Nephron progenitor cell (in vitro differentiated cells): ENCODE data around the gene SLC2A2.

ENCODE experiments used
- DNase-seq: peaks from one replicate; pipeline ENCODE4 v3.0.0; 2021
- H3K27ac Mint-ChIP-seq: 2 replicates; pipeline ENCODE4 v1.8.0; 2021; ENCODE audit warnings: mild to moderate bottlenecking, moderate library complexity, mixed read lengths
- H3K27me3 Mint-ChIP-seq: 2 replicates; pipeline ENCODE4 v1.8.0; 2021; ENCODE audit warnings: mild to moderate bottlenecking, low read depth, mixed read lengths; ENCODE audit not compliant: poor library complexity
- H3K36me3 Mint-ChIP-seq: 2 replicates; pipeline ENCODE4 v1.8.0; 2021; ENCODE audit warnings: low read depth, mixed read lengths
- H3K4me1 Mint-ChIP-seq: 2 replicates; pipeline ENCODE4 v1.8.0; 2021; ENCODE audit warnings: mixed read lengths
- H3K4me3 Mint-ChIP-seq: 2 replicates; pipeline ENCODE4 v1.8.0; 2021; ENCODE audit warnings: mild to moderate bottlenecking, moderate library complexity, mixed read lengths
- H3K9me3 Mint-ChIP-seq: 2 replicates; pipeline ENCODE4 v1.8.0; 2021; ENCODE audit warnings: mild to moderate bottlenecking, moderate library complexity, mixed read lengths
- CTCF ChIP-seq: fragments of 200-600 bp; sonication (generic); IDR thresholded peaks from 2 replicates; pipeline ENCODE4 v1.5.0; 2021; ENCODE audit warnings: antibody characterized with exemption

Gene SLC2A2

GRCh38 chr3:170991664-170992063 lies 34.9 kb downstream of the SLC2A2 start:
- Mint-ChIP-seq H3K27me3 (no peaks in the 10 kb centered on the region), H3K36me3 (no peaks in the 10 kb centered on the region), H3K4me1 (no peaks in the 10 kb centered on the region), H3K4me3 (no peak overlapping the region), H3K9me3 (no peaks in the 10 kb centered on the region), H3K27ac (no peak overlapping the region)
- no peak for TF ChIP-seq CTCF
- no peak for DNase-seq

- no peaks in the 10 kb centered on the region for H3K4me1 Mint-ChIP-seq
- H3K4me3 Mint-ChIP-seq, result no peak overlapping the region
- H3K9me3 Mint-ChIP-seq, result peaks cover 11% of the 10 kb centered on the region
- no peaks in the 10 kb centered on the region for H3K36me3 Mint-ChIP-seq
- no peak overlapping the region for H3K27ac Mint-ChIP-seq
- H3K27me3 Mint-ChIP-seq, result no peaks in the 10 kb centered on the region
- TF ChIP-seq CTCF, result no peak
- DNase-seq, result no peak
These were observed 37.3 kb downstream of the SLC2A2 start for GRCh38 chr3:170989100-170989648.

- Mint-ChIP-seq H3K36me3 (no peaks in the 10 kb centered on the region), H3K4me1 (no peaks in the 10 kb centered on the region), H3K9me3 (peaks cover 18% of the 10 kb centered on the region), H3K4me3 (no peak overlapping the region), H3K27ac (no peak overlapping the region), H3K27me3 (no peaks in the 10 kb centered on the region)
- no peak for DNase-seq
- TF ChIP-seq CTCF, result no peak
These were observed 38.1 kb downstream of the SLC2A2 start for GRCh38 chr3:170988378-170988777.

DNA sequence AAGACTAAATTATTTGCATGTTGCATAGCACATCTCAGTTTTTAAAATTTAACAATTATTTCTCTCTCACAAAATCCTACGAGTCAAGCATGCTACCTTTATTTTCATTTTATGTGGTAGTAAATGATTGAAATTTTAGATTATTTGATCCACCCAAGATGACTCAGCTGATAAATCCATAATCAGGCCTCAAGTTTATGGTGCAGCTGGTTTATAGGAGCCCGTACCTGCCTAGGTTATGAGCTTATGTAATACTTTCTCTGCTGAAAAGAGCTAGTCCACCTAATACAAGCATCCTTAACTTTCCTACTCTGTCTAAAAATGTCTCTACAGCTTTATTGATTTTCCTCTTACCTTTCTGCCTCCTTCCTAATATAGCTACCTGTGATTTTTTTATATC lies 41.2 kb downstream of the SLC2A2 start:
- Mint-ChIP-seq H3K4me1 (no peaks in the 10 kb centered on the region), H3K27ac (no peak overlapping the region), H3K9me3 (peaks cover 20% of the 10 kb centered on the region), H3K4me3 (no peak overlapping the region), H3K27me3 (no peaks in the 10 kb centered on the region), H3K36me3 (no peaks in the 10 kb centered on the region)
- no peak for TF ChIP-seq CTCF
- DNase-seq, result no peak

- TF ChIP-seq CTCF, result no peak
- no peaks in the 10 kb centered on the region for H3K4me1 Mint-ChIP-seq
- H3K9me3 Mint-ChIP-seq, result peaks cover 20% of the 10 kb centered on the region
- no peak for DNase-seq
- H3K27me3 Mint-ChIP-seq, result no peaks in the 10 kb centered on the region
- no peak overlapping the region for H3K4me3 Mint-ChIP-seq
- H3K36me3 Mint-ChIP-seq, result no peaks in the 10 kb centered on the region
- H3K27ac Mint-ChIP-seq, result no peak overlapping the region
These were observed 43.8 kb downstream of the SLC2A2 start for GRCh38 chr3:170982733-170983132.

DNA sequence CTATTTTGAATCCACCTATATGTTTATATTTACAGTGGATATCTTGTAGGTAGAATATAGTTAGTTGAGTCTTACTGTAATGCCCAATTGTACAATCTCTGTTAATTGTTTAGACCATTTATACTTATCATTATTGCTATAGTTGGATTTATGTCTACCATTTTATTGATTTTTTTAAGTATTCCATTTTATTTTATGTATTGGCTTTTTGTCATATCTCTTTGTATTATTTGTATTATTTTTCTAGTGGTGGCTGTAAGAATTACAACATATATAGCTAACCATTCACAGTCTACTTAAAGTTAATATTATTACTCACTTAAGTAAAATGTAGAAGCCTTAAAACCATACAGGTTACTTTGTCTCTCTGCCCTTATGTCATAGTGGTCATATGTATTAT lies 46.1 kb downstream of the SLC2A2 start:
- no peaks in the 10 kb centered on the region for H3K4me1 Mint-ChIP-seq
- H3K4me3 Mint-ChIP-seq, result no peak overlapping the region
- H3K27ac Mint-ChIP-seq, result no peak overlapping the region
- H3K36me3 Mint-ChIP-seq, result no peaks in the 10 kb centered on the region
- H3K9me3 Mint-ChIP-seq, result peaks cover 17% of the 10 kb centered on the region
- H3K27me3 Mint-ChIP-seq, result peaks cover 2% of the 10 kb centered on the region
- DNase-seq, result no peak
- no peak for TF ChIP-seq CTCF
